A549 (cell line): ENCODE results near the gene PNLIPRP3. TPM values are rescaled to one million over a fixed set of nuclear protein-coding genes. Genes with fewer than 3 reads are reported as not detected.

Experiments
- ATAC-seq, 2 experiments: fragments of 200-7000 bp in 1 of 2; fragments of >200 bp in 1 of 2; cut with Nextera tagmentation in 1 of 2; cut with Tn5 transposase in 1 of 2; 3 replicates each; pipeline versions ENCODE4 v1.8.0 to v1.9.1; 2018 to 2020; ENCODE audit warnings: mild to moderate bottlenecking in 1 of 2, moderate library complexity in 1 of 2
- CTCF ChIA-PET: fragments of 300-600 bp; sonication (Branson Sonifier 250); formaldehyde crosslinking; extraction: SDS; loops from one replicate; lab custom pipeline; 2021; ENCODE audit warnings: antibody characterized with exemption, inconsistent platforms; lab: Yijun Ruan, JAX
- POLR2A ChIA-PET: fragments of 350-600 bp; formaldehyde crosslinking; extraction: SDS; loops from one replicate; lab custom pipeline; 2021; ENCODE audit warnings: antibody characterized with exemption, inconsistent platforms; lab: Yijun Ruan, JAX
- DNase-seq, 2 experiments: peaks; one replicate each; pipeline versions ENCODE4 v3.0.0 to v3.0.0-alpha.2; 2011 to 2016; ENCODE audit warnings: low read depth in 1 of 2, low spot score in 1 of 2
- FAIRE-seq: peaks from 2 replicates; lab custom pipeline; 2011; peaks lifted over from hg19 to GRCh38; lab: Jason Lieb, UNC
- H3K27ac ChIP-seq, 2 experiments: fragments of >200 bp; sonication (Bioruptor Twin); formaldehyde crosslinking; 3 replicates each; pipeline ENCODE4 v1.5.1; 2016 to 2017
- H3K4me1 ChIP-seq: fragments of >200 bp; sonication (Bioruptor Twin); formaldehyde crosslinking; 3 replicates; pipeline ENCODE4 v1.6.1; 2016
- H3K4me2 ChIP-seq: fragments of >200 bp; sonication (Bioruptor Twin); formaldehyde crosslinking; 3 replicates; pipeline ENCODE4 v1.6.1; 2016
- H3K4me3 ChIP-seq: fragments of >200 bp; sonication (Bioruptor Twin); formaldehyde crosslinking; 3 replicates; pipeline ENCODE4 v1.5.1; 2016
- H3K9me3 ChIP-seq: fragments of >200 bp; sonication (Bioruptor Twin); formaldehyde crosslinking; 3 replicates; pipeline ENCODE4 v1.6.1; 2016
- CBX8 ChIP-seq: fragments of 200-600 bp; sonication (generic); IDR thresholded peaks from 2 replicates; pipeline ENCODE4 v1.6.1; 2016
- EHF ChIP-seq: fragments of 250-450 bp; sonication (Bioruptor Pico); IDR thresholded peaks from 2 replicates; pipeline ENCODE4 v1.5.0; 2020; ENCODE audit warnings: mild to moderate bottlenecking
- ESRRA ChIP-seq: fragments of 150-350 bp; IDR thresholded peaks from 2 replicates; pipeline ENCODE4 v1.6.1; 2014; ENCODE audit warnings: mild to moderate bottlenecking, low read length, borderline replicate concordance
- FOXS1 ChIP-seq: fragments of 250-450 bp; sonication (Bioruptor Pico); IDR thresholded peaks from 2 replicates; pipeline ENCODE4 v1.5.0; 2020; ENCODE audit warnings: mild to moderate bottlenecking, moderate library complexity
- GATA3 ChIP-seq: IDR thresholded peaks from 2 replicates; pipeline ENCODE4 v1.6.1; 2012; ENCODE audit warnings: borderline replicate concordance
- HDAC2 ChIP-seq: fragments of 200-600 bp; sonication (generic); IDR thresholded peaks from 2 replicates; pipeline ENCODE4 v1.6.1; 2016
- KDM1A ChIP-seq: fragments of 200-600 bp; sonication (generic); IDR thresholded peaks from 2 replicates; pipeline ENCODE4 v1.6.1; 2016; ENCODE audit warnings: low read depth, mild to moderate bottlenecking
- MAZ ChIP-seq: fragments of 150-350 bp; IDR thresholded peaks from 2 replicates; pipeline ENCODE4 v1.6.1; 2014; ENCODE audit warnings: antibody characterized with exemption, low read depth, low read length, borderline replicate concordance
- NPAS2 ChIP-seq: fragments of 250-450 bp; sonication (Bioruptor Pico); IDR thresholded peaks from 2 replicates; pipeline ENCODE4 v1.8.0; 2022; ENCODE audit warnings: mild to moderate bottlenecking, moderate library complexity, borderline replicate concordance
- PHF8 ChIP-seq: fragments of 200-600 bp; sonication (generic); IDR thresholded peaks from 2 replicates; pipeline ENCODE4 v1.6.1; 2016; ENCODE audit warnings: low read depth, mild to moderate bottlenecking, antibody characterized with exemption, moderate library complexity, borderline replicate concordance
- RAD21 ChIP-seq, 2 experiments: fragments of >200 bp in 1 of 2; sonication (Bioruptor Twin) in 1 of 2; formaldehyde crosslinking in 1 of 2; IDR thresholded peaks in 1 of 2; conservative IDR thresholded peaks in 1 of 2; 2 replicates in 1 of 2; 3 replicates in 1 of 2; pipeline ENCODE4 v1.6.1; 2012 to 2018; ENCODE audit warnings: inconsistent platforms in 1 of 2
- RCOR1 ChIP-seq: fragments of 150-350 bp; IDR thresholded peaks from 2 replicates; pipeline ENCODE4 v1.6.1; 2014; ENCODE audit warnings: antibody characterized with exemption, low read length, low read depth
- TFCP2L1 ChIP-seq: fragments of 250-450 bp; sonication (Bioruptor Pico); IDR thresholded peaks from 2 replicates; pipeline ENCODE4 v1.5.0; 2021; ENCODE audit warnings: mild to moderate bottlenecking
- ZC3H11A ChIP-seq: fragments of 450-650 bp; IDR thresholded peaks from 2 replicates; pipeline ENCODE4 v1.6.1; 2014; ENCODE audit warnings: antibody characterized with exemption, mild to moderate bottlenecking
- ZFP36 ChIP-seq: fragments of 450-650 bp; IDR thresholded peaks from 2 replicates; pipeline ENCODE4 v1.6.1; 2014; ENCODE audit warnings: borderline replicate concordance; ENCODE audit not compliant: partially characterized antibody
- ZNF302 ChIP-seq: fragments of 250-450 bp; sonication (Bioruptor Pico); IDR thresholded peaks from 2 replicates; pipeline ENCODE4 v1.9.0; 2021; ENCODE audit warnings: inconsistent platforms, mild to moderate bottlenecking, moderate library complexity
- WGBS: methylation state at CpG from one replicate; pipeline ENCODE4 v1.1.6; 2017; ENCODE audit errors: missing lambda C conversion rate; 5-methylcytosine and 5-hydroxymethylcytosine counted together
- polyA minus RNA-seq: library from RNA; depleted of rRNA, polyadenylated mRNA; stranded (reverse); fragments of >200 nt; gene quantifications from 2 replicates; pipeline ENCODE4 v1.2.3, GENCODE V29; 2011; rRNA and poly(A)+ RNA removed
- polyA plus RNA-seq, 4 experiments: library from polyadenylated mRNA; depleted of rRNA in 3 of 4; stranded (reverse); fragments of >200 nt; fragmentation: RNase III in 1 of 4; extraction: RNeasy Plus Mini Kit Qiagen cat#74134 plus additional on column Dnase treatment in 1 of 4; gene quantifications; 2 replicates in 3 of 4; 3 replicates in 1 of 4; pipeline ENCODE4 v1.2.3, GENCODE V29; 2011 to 2017
- TF ChIP-seq, protein P1 (sequence below): IDR thresholded peaks from 2 replicates; pipeline ENCODE4 v1.6.1; 2012
- TF ChIP-seq, protein P2 (sequence below): fragments of >200 bp; sonication (Bioruptor Twin); formaldehyde crosslinking; IDR thresholded peaks from 2 replicates; pipeline ENCODE4 v1.6.1; 2016
- TF ChIP-seq, protein P3 (sequence below): IDR thresholded peaks from 2 replicates; pipeline ENCODE4 v1.6.1; 2012
- TF ChIP-seq, protein P4 (sequence below): IDR thresholded peaks from 2 replicates; pipeline ENCODE4 v1.6.1; 2012; ENCODE audit warnings: low read depth, borderline replicate concordance
- TF ChIP-seq, protein P5 (sequence below): fragments of 450-650 bp; IDR thresholded peaks from 2 replicates; pipeline ENCODE4 v1.6.1; 2014; ENCODE audit warnings: antibody characterized with exemption

Gene PNLIPRP3
- polyA plus RNA-seq (2011; rRNA removed) (not detected in 2 replicates), polyA plus RNA-seq (2017; fragmentation: RNase III; extraction: RNeasy Plus Mini Kit Qiagen cat#74134 plus additional on column Dnase treatment) (not detected in 3 replicates), polyA minus RNA-seq (not detected in 2 replicates)
- not detected in 2 replicates for polyA plus RNA-seq (2012; cell fraction: cytosol; rRNA removed)
- not detected in 2 replicates for polyA plus RNA-seq (2012; cell fraction: nucleus; rRNA removed)

DNA sequence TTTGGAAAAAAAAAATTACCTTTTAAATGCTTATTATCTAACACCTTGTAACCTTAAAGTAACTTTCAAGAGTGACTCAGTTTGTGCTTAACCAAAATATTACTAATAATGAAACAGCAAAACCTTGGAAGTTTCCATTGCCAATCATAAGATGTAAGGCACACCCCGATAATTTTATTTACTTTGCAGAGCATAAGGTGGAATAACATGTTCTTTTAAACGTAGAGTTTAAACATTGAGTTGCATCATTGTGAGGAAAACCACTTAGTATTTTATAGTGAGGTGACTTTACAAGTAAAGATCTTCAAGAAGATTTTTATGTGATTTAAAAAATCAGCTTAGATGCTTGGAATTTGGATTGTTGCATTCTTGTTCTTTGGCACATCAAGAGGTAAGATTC lies at the start of gene PNLIPRP3:
PNLIPRP3 (plus strand) TSS at position 177 of the 400 bp plus-strand sequence; CDS start at position 343, 166 bp downstream.
- Histone ChIP-seq H3K4me2 (no peak within 1 kb of the TSS), H3K9me3 (no peaks in the 10 kb centered on the region), H3K4me3 (no peak within 1 kb of the TSS), H3K4me1 (no peaks in the 10 kb centered on the region), H3K27ac (no peak within 1 kb of the TSS)
- FAIRE-seq (no peak), ATAC-seq (no peak), DNase-seq (no peak)
- CTCF ChIA-PET = interaction anchor here (0.8 kb wide), 1 partner anchor 17 kb away, joined by 3 read pairs; no protein-coding TSS in a partner anchor
- 1% methylated on average over 2 of the region's 2 CpGs for WGBS
- POLR2A ChIA-PET = no interaction called here
- TF ChIP-seq ZFP36 = no peak
- TF ChIP-seq, protein P1, sequence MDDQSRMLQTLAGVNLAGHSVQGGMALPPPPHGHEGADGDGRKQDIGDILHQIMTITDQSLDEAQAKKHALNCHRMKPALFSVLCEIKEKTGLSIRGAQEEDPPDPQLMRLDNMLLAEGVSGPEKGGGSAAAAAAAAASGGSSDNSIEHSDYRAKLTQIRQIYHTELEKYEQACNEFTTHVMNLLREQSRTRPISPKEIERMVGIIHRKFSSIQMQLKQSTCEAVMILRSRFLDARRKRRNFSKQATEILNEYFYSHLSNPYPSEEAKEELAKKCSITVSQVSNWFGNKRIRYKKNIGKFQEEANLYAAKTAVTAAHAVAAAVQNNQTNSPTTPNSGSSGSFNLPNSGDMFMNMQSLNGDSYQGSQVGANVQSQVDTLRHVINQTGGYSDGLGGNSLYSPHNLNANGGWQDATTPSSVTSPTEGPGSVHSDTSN = no peak
- TF ChIP-seq FOXS1 (CRISPR knock-in tag) = no peak
- TF ChIP-seq NPAS2 = no peak
- TF ChIP-seq, protein P2, sequence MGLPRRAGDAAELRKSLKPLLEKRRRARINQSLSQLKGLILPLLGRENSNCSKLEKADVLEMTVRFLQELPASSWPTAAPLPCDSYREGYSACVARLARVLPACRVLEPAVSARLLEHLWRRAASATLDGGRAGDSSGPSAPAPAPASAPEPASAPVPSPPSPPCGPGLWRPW = no peak
- no peak for TF ChIP-seq RAD21 (conservative IDR thresholded peaks at IDR 0.05 in 1 of 2, IDR thresholded peaks at IDR 0.05 in 1 of 2)
- TF ChIP-seq KDM1A = no peak
- TF ChIP-seq, protein P3, sequence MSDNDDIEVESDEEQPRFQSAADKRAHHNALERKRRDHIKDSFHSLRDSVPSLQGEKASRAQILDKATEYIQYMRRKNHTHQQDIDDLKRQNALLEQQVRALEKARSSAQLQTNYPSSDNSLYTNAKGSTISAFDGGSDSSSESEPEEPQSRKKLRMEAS = no peak
- no peak for TF ChIP-seq PHF8
- no peak for TF ChIP-seq RCOR1
- no peak for TF ChIP-seq HDAC2
- no peak for TF ChIP-seq CBX8
- TF ChIP-seq MAZ = no peak

DNA sequence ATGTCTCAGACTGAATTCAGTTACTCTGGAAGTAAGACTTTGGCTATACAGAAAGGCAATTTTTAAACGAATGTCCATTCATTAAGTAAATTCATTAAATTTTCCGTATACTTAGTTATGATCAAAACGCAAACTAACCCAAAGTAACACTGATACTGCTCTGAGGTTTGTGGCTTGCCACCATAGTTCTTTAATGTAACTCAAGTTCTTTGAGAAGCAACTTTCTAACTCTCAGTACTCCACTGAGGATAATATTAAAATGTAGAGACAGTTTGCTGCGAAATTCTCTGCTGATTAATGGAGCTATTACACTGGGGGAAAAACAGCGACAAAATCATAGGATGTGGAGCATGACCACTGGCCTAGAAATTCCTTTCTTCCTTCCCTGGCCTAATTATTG lies 45.4 kb upstream of the PNLIPRP3 start:
- TF ChIP-seq GATA3 = no peak
- no peak for TF ChIP-seq EHF (CRISPR knock-in tag)
- TF ChIP-seq TFCP2L1 = no peak
- TF ChIP-seq, protein P4, sequence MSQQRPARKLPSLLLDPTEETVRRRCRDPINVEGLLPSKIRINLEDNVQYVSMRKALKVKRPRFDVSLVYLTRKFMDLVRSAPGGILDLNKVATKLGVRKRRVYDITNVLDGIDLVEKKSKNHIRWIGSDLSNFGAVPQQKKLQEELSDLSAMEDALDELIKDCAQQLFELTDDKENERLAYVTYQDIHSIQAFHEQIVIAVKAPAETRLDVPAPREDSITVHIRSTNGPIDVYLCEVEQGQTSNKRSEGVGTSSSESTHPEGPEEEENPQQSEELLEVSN = no peak
- DNase-seq (no peak), ATAC-seq (no peak), FAIRE-seq (no peak)
- H3K4me2 ChIP-seq = no peak overlapping the region
- H3K27ac ChIP-seq = no peak overlapping the region
- POLR2A ChIA-PET = no interaction called here
- H3K4me1 ChIP-seq = no peaks in the 10 kb centered on the region
- no peaks in the 10 kb centered on the region for H3K9me3 ChIP-seq
- CTCF ChIA-PET = no interaction called here
- 59% methylated on average over 5 of the region's 5 CpGs for WGBS
- H3K4me3 ChIP-seq = no peak overlapping the region

DNA sequence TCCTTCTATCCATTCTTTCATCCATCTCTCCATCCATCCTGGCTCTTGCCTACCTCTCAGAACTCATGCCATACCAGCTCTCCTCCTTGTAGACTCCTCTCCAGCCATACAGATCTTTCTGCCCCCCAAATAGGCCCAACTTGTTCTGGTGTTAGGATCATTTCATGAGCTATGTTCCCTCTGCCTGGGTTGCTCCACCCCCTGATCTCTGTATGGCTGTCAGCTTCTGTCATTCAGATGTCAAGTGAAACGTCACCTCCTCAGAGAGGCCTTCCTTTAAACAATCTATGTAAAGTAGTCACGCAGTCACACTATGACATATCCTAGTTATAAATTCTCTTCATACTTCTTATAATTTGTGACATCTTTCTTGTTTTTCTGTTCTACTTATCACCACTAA lies 42.3 kb upstream of the PNLIPRP3 start:
- no peak for FAIRE-seq
- TF ChIP-seq, protein P1 = no peak
- TF ChIP-seq ZNF302 (CRISPR knock-in tag) (no peak), ESRRA (no peak), ZC3H11A (no peak)
- TF ChIP-seq, protein P5, sequence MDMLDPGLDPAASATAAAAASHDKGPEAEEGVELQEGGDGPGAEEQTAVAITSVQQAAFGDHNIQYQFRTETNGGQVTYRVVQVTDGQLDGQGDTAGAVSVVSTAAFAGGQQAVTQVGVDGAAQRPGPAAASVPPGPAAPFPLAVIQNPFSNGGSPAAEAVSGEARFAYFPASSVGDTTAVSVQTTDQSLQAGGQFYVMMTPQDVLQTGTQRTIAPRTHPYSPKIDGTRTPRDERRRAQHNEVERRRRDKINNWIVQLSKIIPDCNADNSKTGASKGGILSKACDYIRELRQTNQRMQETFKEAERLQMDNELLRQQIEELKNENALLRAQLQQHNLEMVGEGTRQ = no peak
- WGBS = 57% methylated on average over 2 of the region's 2 CpGs
- H3K27ac ChIP-seq = no peak overlapping the region
- H3K4me3 ChIP-seq = no peak overlapping the region
- no peaks in the 10 kb centered on the region for H3K9me3 ChIP-seq
- no peak for ATAC-seq
- H3K4me1 ChIP-seq = no peaks in the 10 kb centered on the region
- DNase-seq = no peak
- ChIA-PET POLR2A (no interaction called here), CTCF (interaction anchor here (0.6 to 2.4 kb wide), 11 partner anchors 9 to 1243 kb away, joined by 3 to 9 read pairs (median 3); no protein-coding TSS in a partner anchor)
- H3K4me2 ChIP-seq = no peak overlapping the region
